CD4-positive, alpha-beta memory T cell (primary cell): ENCODE measurements around the gene SPATA31E1. TPM values are rescaled to one million over a fixed set of nuclear protein-coding genes. Genes with fewer than 3 reads are reported as not detected.

Experiments used
- CTCF ChIA-PET: fragments of 350-600 bp; sonication (Branson Sonifier 250); formaldehyde crosslinking; loops from one replicate; lab custom pipeline; 2021; ENCODE audit warnings: inconsistent platforms; ENCODE audit not compliant: partially characterized antibody; lab: Charles Lee
- POLR2A ChIA-PET: fragments of 350-600 bp; sonication (Branson Sonifier 250); formaldehyde crosslinking; loops from one replicate; lab custom pipeline; 2021; ENCODE audit not compliant: partially characterized antibody; lab: Charles Lee
- DNase-seq, 5 donors: peaks; one replicate each; pipeline versions ENCODE4 v3.0.0 to v3.0.0-alpha.2; 2020 to 2022; ENCODE audit warnings: mixed read lengths in 1 of 5
- H3K27ac ChIP-seq: one replicate; pipeline ENCODE4 v1.7.0; 2013; ENCODE audit warnings: low read depth, low read length
- H3K27me3 ChIP-seq: 2 replicates; pipeline ENCODE4 v1.7.0; 2013; ENCODE audit warnings: mild to moderate bottlenecking, low read length, moderate library complexity; ENCODE audit not compliant: insufficient read depth
- H3K36me3 ChIP-seq: 2 replicates; pipeline ENCODE4 v1.7.0; 2013; ENCODE audit warnings: mild to moderate bottlenecking, low read length, moderate library complexity; ENCODE audit not compliant: insufficient read depth
- H3K4me1 ChIP-seq: 2 replicates; pipeline ENCODE4 v1.7.0; 2013; ENCODE audit warnings: mild to moderate bottlenecking, low read length, moderate library complexity; ENCODE audit not compliant: insufficient read depth
- H3K4me3 ChIP-seq, 2 donors: one replicate each; pipeline ENCODE4 v1.7.0; 2013; ENCODE audit warnings: low read length in 2 of 2, mild to moderate bottlenecking in 1 of 2
- H3K9me3 ChIP-seq, 2 donors: one replicate each; pipeline ENCODE4 v1.7.0; 2013; ENCODE audit warnings: low read length in 2 of 2, control low read depth in 1 of 2; ENCODE audit not compliant: control insufficient read depth in 1 of 2
- H3K27ac Mint-ChIP-seq, 7 donors: one replicate each; pipeline ENCODE4 v1.8.0; 2020 to 2021; ENCODE audit warnings: mixed read lengths in 7 of 7, mild to moderate bottlenecking in 6 of 7, inconsistent platforms in 3 of 7, moderate library complexity in 3 of 7
- H3K27me3 Mint-ChIP-seq, 2 donors: one replicate each; pipeline ENCODE4 v1.8.0; 2020 to 2021; ENCODE audit warnings: mixed read lengths in 2 of 2
- H3K36me3 Mint-ChIP-seq, 2 donors: one replicate each; pipeline ENCODE4 v1.8.0; 2020 to 2021; ENCODE audit warnings: mixed read lengths in 2 of 2, inconsistent platforms in 1 of 2, mild to moderate bottlenecking in 1 of 2
- H3K4me1 Mint-ChIP-seq, 4 donors: one replicate each; pipeline ENCODE4 v1.8.0; 2020 to 2021; ENCODE audit warnings: mixed read lengths in 4 of 4, mild to moderate bottlenecking in 1 of 4
- H3K4me3 Mint-ChIP-seq, 8 donors: one replicate each; pipeline ENCODE4 v1.8.0; 2020 to 2021; ENCODE audit warnings: mixed read lengths in 8 of 8, mild to moderate bottlenecking in 7 of 8, moderate library complexity in 6 of 8, inconsistent platforms in 3 of 8
- H3K9me3 Mint-ChIP-seq, 8 donors: one replicate each; pipeline ENCODE4 v1.8.0; 2020 to 2021; ENCODE audit warnings: mixed read lengths in 8 of 8, mild to moderate bottlenecking in 5 of 8, inconsistent platforms in 3 of 8, moderate library complexity in 1 of 8
- intact Hi-C: fragments of 100-400 bp; cut with micrococcal nuclease; formaldehyde crosslinking; loops from one replicate; pipeline ENCODE4 v1.15.1; 2023
- polyA plus RNA-seq, 2 donors: library from polyadenylated mRNA; unstranded; fragments of 300-500 nt; fragmentation: Illumina TruSeq; gene quantifications; one replicate each; pipeline ENCODE4 v1.2.3, GENCODE V29; 2021
- total RNA-seq, 2 experiments: library from RNA; stranded (reverse); gene quantifications; one replicate each; pipeline ENCODE4 v1.2.3, GENCODE V29; 2021

Gene SPATA31E1
- total RNA-seq (not detected), polyA plus RNA-seq (not detected)

DNA sequence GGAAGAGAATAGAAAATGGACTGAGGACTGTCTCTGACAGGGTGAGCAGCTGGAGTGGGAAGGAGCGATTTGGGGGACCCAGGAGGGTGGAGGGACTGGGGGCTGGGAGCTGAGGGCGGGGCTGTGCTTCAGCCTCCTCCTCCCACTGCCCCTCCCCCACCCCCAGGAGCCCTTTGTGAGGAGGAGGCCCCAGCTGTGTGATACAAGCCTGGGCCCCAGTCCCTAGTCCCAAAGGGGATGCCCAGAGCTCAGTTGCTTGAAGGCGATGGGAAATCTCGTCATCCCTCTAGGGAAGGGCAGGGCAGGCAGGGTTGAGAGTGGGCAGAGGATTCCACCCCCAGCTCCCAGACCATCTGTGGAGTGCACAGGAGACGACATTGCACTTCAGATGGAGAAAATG, at the start of gene SPATA31E1:
TSS of gene SPATA31E1 (plus strand) at position 251 of the 400 bp plus-strand sequence. CDS start at position 266, 15 bp downstream.
- Mint-ChIP-seq H3K27ac (peak within 1 kb of the TSS in 1 of 7 donors; percentile 8), H3K4me1 (no peaks in the 10 kb centered on the region), H3K27me3 (peaks cover 5 to 13% of the 10 kb centered on the region in 2 donors), H3K9me3 (peaks cover 0 to 2% (median 0%) of the 10 kb centered on the region in 8 donors), H3K4me3 (peak within 1 kb of the TSS in 1 of 8 donors; percentile 59), H3K36me3 (no peaks in the 10 kb centered on the region)
- POLR2A ChIA-PET: no interaction called here
- H3K4me1 ChIP-seq: no peaks in the 10 kb centered on the region
- DNase-seq: no peak
- H3K27me3 ChIP-seq: no peaks in the 10 kb centered on the region
- intact Hi-C loops: no loop called here
- no peaks in the 10 kb centered on the region for H3K36me3 ChIP-seq
- H3K4me3 ChIP-seq: no peak within 1 kb of the TSS
- CTCF ChIA-PET: no interaction called here
- H3K27ac ChIP-seq: no peak within 1 kb of the TSS
- H3K9me3 ChIP-seq: no peaks in the 10 kb centered on the region

DNA sequence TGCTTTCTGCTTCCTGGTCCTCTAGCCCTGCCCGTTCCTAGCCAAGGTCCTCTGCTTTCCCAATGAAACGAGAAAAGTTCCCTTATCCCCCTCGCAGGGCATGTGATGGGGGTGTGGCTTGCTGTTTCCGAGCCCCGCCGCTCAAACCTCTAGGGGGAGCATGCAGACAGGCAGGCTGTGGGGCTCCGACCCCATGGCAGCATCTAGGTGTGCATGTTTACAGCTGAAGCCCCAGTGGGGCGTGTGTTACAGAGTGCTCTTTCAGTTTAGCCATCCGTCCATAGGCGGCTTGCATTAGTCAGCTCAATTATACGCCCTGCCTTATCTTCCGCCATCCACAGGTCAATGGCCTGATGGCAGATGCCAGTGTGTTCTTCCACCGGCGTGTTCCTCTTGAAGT, 48.3 kb upstream of the SPATA31E1 start:
- CTCF ChIA-PET: no interaction called here
- H3K4me3 ChIP-seq: no peak overlapping the region
- no peaks in the 10 kb centered on the region for H3K4me1 Mint-ChIP-seq
- peaks cover 0 to 2% of the 10 kb centered on the region in 2 donors for H3K27me3 Mint-ChIP-seq
- intact Hi-C loops: no loop called here
- H3K36me3 Mint-ChIP-seq: no peaks in the 10 kb centered on the region
- H3K4me3 Mint-ChIP-seq: no peak overlapping the region
- no peaks in the 10 kb centered on the region for H3K36me3 ChIP-seq
- no peaks in the 10 kb centered on the region for H3K4me1 ChIP-seq
- H3K27me3 ChIP-seq: no peaks in the 10 kb centered on the region
- no peak for DNase-seq
- H3K27ac ChIP-seq: no peak overlapping the region
- no peaks in the 10 kb centered on the region for H3K9me3 ChIP-seq
- H3K27ac Mint-ChIP-seq: no peak overlapping the region
- H3K9me3 Mint-ChIP-seq: no peaks in the 10 kb centered on the region
- POLR2A ChIA-PET: no interaction called here

GRCh38 chr9:87836536-87836935, 46.1 kb upstream of the SPATA31E1 start:
- Histone ChIP-seq H3K36me3 (no peaks in the 10 kb centered on the region), H3K27me3 (no peaks in the 10 kb centered on the region), H3K9me3 (no peaks in the 10 kb centered on the region), H3K4me3 (no peak overlapping the region), H3K4me1 (no peaks in the 10 kb centered on the region), H3K27ac (no peak overlapping the region)
- peaks cover 0 to 2% of the 10 kb centered on the region in 2 donors for H3K27me3 Mint-ChIP-seq
- CTCF ChIA-PET: no interaction called here
- H3K4me3 Mint-ChIP-seq: no peak overlapping the region
- no peak for DNase-seq
- no peaks in the 10 kb centered on the region for H3K9me3 Mint-ChIP-seq
- H3K4me1 Mint-ChIP-seq: no peaks in the 10 kb centered on the region
- intact Hi-C loops: no loop called here
- H3K36me3 Mint-ChIP-seq: no peaks in the 10 kb centered on the region
- POLR2A ChIA-PET: no interaction called here
- H3K27ac Mint-ChIP-seq: no peak overlapping the region

DNA sequence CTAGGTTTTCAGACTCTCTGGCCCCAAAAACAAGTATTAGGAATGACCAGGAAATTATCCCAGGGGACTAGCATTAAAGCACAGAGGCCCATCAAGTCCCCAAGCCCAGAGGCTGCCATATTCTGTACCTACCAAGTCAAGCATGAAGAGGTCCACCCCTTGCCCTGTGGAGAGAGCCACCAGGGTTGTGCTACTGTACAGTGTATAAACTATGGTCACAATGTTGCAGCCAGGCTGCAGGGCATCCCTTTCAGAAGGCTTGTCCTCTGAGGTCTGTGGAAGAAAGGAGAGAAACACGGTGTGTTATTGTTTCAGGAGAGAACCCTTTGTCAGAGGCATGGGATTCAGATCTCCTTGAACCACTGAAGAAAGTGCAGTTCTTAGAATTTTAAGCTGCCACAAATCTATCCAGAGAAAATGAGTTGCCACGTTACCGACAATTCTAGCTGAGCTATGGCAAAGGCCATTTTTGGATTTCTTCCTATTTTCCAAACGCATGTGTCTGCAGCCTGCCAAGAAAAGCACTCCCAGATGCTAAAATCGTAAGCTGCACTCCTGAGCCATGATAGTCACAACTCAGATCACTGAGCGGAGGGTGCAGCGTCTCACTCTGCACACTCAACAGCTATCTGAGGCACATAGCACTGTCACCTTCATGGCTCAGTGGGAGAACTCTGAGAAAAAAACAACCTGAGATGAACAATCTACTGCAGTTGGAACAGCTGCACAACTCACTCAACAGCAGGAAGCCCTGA, 45.5 kb upstream of the SPATA31E1 start:
- H3K4me3 ChIP-seq: no peak overlapping the region
- no peaks in the 10 kb centered on the region for H3K4me1 Mint-ChIP-seq
- no peak overlapping the region for H3K27ac Mint-ChIP-seq
- ChIA-PET CTCF (interaction anchor here (1.4 kb wide), 1 partner anchor 17 kb away, joined by 3 read pairs; no protein-coding TSS in a partner anchor), POLR2A (no interaction called here)
- no peak overlapping the region for H3K27ac ChIP-seq
- no peaks in the 10 kb centered on the region for H3K36me3 Mint-ChIP-seq
- H3K4me3 Mint-ChIP-seq: no peak overlapping the region
- no peaks in the 10 kb centered on the region for H3K9me3 ChIP-seq
- DNase-seq: no peak
- H3K27me3 ChIP-seq: no peaks in the 10 kb centered on the region
- intact Hi-C loops: no loop called here
- no peaks in the 10 kb centered on the region for H3K9me3 Mint-ChIP-seq
- H3K27me3 Mint-ChIP-seq: peaks cover 0 to 2% of the 10 kb centered on the region in 2 donors
- H3K4me1 ChIP-seq: no peaks in the 10 kb centered on the region
- no peaks in the 10 kb centered on the region for H3K36me3 ChIP-seq

GRCh38 chr9:87840134-87840533, 42.5 kb upstream of the SPATA31E1 start:
- Mint-ChIP-seq H3K36me3 (no peaks in the 10 kb centered on the region), H3K4me1 (no peaks in the 10 kb centered on the region), H3K9me3 (no peaks in the 10 kb centered on the region), H3K27ac (no peak overlapping the region), H3K4me3 (no peak overlapping the region), H3K27me3 (peaks cover 0 to under 1% of the 10 kb centered on the region in 2 donors)
- no peak overlapping the region for H3K4me3 ChIP-seq
- DNase-seq: no peak
- intact Hi-C loops: no loop called here
- H3K4me1 ChIP-seq: no peaks in the 10 kb centered on the region
- no peaks in the 10 kb centered on the region for H3K9me3 ChIP-seq
- POLR2A ChIA-PET: no interaction called here
- H3K27me3 ChIP-seq: no peaks in the 10 kb centered on the region
- H3K36me3 ChIP-seq: no peaks in the 10 kb centered on the region
- H3K27ac ChIP-seq: no peak overlapping the region
- CTCF ChIA-PET: no interaction called here

GRCh38 chr9:87842878-87843585, 39.6 kb upstream of the SPATA31E1 start:
- H3K36me3 Mint-ChIP-seq: no peaks in the 10 kb centered on the region
- H3K27me3 Mint-ChIP-seq: peaks cover 0 to 6% of the 10 kb centered on the region in 2 donors
- no peak overlapping the region for H3K4me3 Mint-ChIP-seq
- H3K4me3 ChIP-seq: no peak overlapping the region
- no peaks in the 10 kb centered on the region for H3K36me3 ChIP-seq
- POLR2A ChIA-PET: no interaction called here
- H3K27ac Mint-ChIP-seq: no peak overlapping the region
- no peak for DNase-seq
- H3K27me3 ChIP-seq: no peaks in the 10 kb centered on the region
- H3K4me1 Mint-ChIP-seq: no peaks in the 10 kb centered on the region
- CTCF ChIA-PET: no interaction called here
- no peak overlapping the region for H3K27ac ChIP-seq
- intact Hi-C loops: no loop called here
- no peaks in the 10 kb centered on the region for H3K9me3 ChIP-seq
- no peaks in the 10 kb centered on the region for H3K9me3 Mint-ChIP-seq
- H3K4me1 ChIP-seq: no peaks in the 10 kb centered on the region

DNA sequence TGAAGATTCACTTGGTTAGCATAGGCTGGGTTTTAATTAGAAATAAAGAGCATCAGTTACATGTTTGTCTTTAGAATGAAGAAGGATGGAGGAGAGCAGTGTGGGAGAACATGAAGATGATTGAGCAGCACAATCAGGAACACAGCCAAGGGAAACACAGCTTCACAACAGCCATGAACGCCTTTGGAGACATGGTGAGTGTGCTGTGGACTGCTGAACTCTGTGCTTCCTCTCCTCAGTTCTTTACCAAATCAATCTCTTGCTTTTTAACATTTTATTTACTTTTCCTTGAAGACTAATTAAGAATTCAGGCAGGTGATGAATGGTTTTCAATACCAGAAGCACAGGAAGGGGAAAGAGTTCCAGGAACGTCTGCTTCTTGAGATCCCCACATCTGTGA, 38.2 kb upstream of the SPATA31E1 start:
- H3K27ac Mint-ChIP-seq: no peak overlapping the region
- Histone ChIP-seq H3K4me3 (no peak overlapping the region), H3K27ac (no peak overlapping the region), H3K4me1 (no peaks in the 10 kb centered on the region), H3K36me3 (no peaks in the 10 kb centered on the region), H3K9me3 (no peaks in the 10 kb centered on the region), H3K27me3 (no peaks in the 10 kb centered on the region)
- no peak overlapping the region for H3K4me3 Mint-ChIP-seq
- ChIA-PET POLR2A (no interaction called here), CTCF (interaction anchor here (0.6 kb wide), 1 partner anchor 148 kb away, joined by 3 read pairs; no protein-coding TSS in a partner anchor)
- intact Hi-C loops: no loop called here
- H3K27me3 Mint-ChIP-seq: peaks cover 0 to 6% of the 10 kb centered on the region in 2 donors
- DNase-seq: no peak
- no peaks in the 10 kb centered on the region for H3K4me1 Mint-ChIP-seq
- H3K36me3 Mint-ChIP-seq: no peaks in the 10 kb centered on the region
- no peaks in the 10 kb centered on the region for H3K9me3 Mint-ChIP-seq
